ENCODE results near the gene RHOT2.

The RHOT2 gene

DNA sequence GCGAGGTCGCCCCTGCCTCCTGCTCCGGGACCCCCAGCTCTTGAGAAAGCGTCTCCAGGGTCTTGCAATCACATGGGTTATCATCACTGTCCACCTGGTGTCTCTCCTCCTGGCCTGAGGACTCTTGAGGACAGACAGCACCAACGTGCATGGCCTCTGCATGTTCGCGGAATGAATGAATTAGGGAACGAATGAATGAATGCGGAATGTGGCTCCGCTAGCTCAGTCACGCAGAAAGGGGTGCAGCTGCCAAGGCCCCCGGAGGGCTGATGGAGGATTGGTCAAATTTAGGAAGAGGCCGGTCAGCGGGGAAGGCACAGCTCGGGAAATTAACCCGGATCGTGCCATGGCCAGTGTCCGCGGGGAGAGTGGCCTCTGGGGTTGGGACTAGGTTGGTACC is 34.4 kb downstream of the RHOT2 start:
- no peak for DNase-seq

DNA sequence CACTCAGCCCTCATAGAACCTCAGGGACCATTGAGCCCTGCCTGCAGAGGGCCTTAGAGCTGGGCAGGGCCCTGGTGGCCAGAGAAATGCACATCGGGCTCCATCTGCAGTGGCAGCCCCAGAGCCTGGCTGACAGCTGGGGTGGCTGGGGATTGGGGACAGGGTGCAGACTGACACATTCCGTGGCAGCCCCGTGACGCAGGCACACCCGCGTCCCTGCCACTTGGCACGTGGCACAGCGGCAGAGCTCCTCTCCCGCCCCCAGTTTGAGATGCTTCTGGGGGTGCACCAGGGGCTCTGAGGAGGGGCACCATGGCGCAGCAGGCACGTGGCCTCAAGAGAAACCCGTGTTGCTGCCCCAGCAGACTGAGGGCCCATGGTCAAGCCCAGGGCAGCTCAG is 35.5 kb downstream of the RHOT2 start:
- no peak for DNase-seq

DNA sequence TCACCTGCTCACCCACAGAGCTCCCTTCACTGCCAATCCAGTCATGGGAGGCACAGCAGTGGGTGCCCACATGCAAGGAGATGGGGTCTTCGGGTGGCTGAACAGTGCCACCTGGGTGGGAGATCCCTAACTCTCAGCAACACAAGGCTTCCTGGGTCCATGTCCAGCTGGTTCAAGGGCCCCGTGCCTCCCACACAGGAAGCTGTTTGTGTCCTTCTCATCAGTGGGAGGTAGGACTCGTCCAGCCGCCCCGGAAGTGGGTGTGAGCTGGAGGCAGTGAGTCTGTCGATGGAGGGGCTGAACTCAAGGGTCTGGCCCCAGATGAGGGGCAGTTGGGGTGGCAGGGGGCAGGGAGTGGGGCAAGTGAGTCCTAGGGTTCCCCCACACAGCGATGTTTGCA is 36.1 kb downstream of the RHOT2 start:
- DNase-seq: no peak

DNA sequence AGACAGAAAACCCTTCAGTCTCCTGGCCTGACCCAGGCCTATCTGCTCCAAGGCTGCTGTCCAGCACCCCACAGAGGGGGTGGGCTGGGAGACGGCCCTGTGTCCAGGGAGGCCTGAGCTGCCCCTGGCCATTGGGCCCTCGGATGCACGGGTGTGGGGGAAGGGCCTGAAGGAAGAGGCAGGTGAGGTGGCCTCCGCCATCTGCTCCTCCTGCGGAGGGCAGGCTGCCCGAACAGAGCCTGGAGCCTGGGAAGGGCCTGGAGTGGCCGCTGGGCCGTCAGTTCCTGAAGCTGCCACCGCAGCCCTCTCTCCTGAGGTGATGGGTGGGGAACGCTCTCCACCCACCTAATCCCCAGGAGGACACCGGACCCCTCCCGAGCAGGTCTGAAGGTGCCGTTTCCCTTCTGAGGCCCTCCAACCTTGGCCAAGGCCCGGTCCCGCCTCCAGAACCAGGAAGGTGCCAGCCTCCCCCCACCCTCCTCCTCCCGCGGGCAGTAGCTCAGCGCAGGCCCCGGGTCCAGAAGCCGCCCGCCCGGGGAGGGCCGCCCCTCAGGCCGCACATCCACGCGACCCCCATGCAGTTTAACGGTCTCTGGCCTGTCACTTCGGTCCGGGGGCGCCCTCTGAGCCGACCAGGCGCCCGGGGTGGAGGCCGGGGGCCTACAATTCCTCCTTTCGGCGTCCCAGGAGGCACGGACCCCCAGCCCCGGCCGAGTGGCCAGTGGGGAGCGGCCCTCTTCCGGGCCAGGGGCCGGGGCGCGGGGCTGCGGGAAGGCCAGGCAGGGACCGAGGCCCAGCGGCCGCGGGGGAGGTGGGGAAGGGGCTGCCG is 36.8 kb downstream of the RHOT2 start:
- no peak for DNase-seq

DNA sequence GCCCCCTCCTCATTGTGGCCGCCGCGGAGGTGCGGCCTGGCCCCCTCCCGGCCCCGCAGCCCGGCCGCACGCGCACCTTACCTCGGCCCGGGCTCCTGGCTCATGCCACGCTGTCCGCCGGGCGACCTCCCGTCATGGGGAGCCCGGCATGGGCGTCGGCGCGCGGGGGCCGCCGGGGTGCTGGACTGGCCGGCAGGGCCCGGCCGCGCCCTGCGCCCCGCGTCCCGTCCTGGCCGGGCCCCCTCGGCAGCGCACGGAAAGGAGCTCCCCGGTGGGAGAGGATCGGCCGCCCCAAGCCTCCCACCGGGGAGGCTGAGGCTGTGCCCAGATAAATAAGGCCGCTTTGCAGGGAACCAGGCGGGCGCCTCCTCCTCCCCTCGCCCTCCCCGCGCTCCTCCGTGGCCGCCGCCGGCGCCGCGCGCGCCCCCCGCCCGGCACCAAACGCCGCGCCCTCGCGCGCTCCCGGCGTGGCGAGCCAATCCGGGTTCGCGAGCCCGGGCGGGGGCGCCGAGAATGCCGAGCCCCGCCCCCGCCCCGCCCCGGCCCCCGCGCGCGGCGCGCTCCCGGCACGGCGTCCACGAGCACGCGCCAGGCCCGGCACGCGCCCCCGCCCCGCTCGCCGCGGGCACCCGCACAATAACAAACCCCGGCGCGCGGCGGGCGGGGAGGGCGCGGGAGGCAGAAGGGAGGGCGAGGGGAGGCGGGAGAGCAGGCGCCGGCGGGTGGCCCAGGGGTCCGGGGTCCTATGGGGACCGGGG is 37.7 kb downstream of the RHOT2 start, which contains the start of gene FBXL16:
FBXL16 (minus strand) TSS at position 371 of the 758 bp plus-strand sequence. CDS start 8,396 bp downstream, outside the sequence.
- DNase-seq: no peak

DNA sequence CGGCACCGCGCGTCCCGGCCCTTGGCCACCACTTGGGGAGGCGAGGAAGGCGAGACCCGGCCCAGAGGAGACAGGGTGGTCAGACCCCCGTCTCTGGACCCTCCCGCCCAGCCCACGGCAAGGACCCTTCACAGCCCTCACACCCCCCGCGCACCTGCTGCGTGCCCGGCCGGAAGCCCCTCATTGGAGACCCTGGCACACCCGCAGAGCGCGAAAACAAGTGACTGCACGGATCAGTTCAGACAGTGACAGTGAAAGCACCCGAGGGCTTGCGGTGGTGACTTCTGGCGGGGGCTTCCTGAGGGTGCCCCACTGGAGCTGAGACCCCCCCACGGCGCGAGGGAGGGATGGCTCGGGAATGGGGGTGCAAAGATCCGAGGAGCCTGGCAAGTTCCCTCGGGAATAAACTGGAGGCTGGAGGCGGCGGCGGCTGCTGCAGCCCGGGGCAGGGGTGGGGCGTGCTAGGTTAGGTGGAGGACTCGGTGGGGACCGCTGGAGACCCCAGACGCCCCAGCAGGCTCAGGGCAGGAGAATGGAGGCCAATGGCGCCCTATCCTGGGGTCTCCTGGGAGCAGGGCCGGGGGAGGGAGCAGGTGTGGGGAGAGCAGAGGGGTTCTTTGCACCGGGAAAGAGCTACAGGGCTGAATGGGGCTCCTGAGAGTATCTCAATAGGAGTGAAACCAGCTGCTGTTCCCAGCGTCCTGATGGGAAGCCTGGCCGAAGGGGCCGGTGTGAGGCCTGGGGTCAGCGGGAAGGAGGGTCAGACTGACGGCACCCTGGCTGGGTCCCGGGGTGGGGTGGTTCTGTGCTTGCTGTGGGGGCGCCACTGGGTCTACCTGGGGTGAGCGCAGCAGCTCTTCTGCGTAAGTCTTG is 38.5 kb downstream of the RHOT2 start:
- DNase-seq: no peak

DNA sequence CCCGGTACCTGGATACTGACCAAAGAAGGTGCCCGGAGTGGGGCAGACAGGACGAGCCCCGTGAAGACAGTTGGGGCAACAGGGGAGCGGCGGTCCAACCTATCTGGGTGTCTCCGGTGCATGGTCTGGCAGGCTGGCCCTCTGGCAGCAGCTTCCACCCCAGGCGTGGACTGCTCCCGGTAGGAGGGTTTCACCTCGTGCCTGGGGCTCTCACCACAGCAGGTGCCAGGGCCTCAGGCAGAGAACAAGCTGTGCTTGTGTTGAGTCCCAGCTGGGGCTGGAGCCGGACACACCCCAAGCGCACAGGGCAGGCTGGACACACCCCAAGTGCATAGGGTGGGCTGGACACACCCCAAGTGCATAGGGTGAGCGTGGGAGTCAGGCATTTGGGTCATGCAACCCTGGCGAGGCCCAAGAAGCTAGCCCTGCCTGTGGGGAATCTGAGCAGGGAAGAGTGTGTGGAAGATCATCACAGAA is 39.2 kb downstream of the RHOT2 start:
- no peak for DNase-seq

DNA sequence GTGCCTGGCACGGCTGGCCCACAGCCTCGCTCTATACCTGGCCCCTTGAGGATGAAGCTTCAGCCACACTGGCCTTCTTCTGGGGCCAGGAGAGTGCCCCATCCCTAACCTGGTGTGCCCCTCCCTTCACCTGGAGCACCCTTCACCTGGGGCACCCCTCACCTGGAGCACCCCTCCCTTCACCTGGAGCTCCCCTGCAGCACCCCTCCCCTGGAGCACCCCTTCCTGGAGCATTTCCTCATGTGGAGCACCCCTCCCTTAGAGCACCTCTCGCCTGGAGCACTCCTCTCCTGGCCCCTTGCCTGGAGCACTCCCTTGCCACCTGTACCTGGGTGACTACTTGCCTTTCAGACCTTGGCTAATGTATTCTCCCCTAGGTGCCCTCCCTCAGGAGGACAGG is 40.1 kb downstream of the RHOT2 start:
- DNase-seq: no peak

DNA sequence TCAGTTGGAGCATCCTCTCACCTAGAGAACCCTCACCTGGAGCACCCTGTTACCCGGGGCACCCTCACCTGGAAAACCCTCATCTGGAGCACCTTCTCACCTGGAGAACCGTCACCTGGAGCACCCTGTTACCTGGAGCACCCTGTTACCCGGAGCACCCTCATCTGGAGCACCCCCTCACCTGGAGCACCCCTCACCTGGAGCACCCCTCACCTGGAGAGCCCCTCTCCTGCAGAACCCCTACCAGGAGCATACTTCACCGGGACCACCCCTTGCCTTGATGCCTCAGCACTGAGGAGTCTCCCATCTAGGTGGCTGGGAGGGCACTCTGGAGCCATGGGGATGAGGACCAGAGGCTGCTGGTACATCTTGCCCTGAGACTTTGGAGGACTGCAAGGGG is 41.0 kb downstream of the RHOT2 start:
- no peak for DNase-seq

DNA sequence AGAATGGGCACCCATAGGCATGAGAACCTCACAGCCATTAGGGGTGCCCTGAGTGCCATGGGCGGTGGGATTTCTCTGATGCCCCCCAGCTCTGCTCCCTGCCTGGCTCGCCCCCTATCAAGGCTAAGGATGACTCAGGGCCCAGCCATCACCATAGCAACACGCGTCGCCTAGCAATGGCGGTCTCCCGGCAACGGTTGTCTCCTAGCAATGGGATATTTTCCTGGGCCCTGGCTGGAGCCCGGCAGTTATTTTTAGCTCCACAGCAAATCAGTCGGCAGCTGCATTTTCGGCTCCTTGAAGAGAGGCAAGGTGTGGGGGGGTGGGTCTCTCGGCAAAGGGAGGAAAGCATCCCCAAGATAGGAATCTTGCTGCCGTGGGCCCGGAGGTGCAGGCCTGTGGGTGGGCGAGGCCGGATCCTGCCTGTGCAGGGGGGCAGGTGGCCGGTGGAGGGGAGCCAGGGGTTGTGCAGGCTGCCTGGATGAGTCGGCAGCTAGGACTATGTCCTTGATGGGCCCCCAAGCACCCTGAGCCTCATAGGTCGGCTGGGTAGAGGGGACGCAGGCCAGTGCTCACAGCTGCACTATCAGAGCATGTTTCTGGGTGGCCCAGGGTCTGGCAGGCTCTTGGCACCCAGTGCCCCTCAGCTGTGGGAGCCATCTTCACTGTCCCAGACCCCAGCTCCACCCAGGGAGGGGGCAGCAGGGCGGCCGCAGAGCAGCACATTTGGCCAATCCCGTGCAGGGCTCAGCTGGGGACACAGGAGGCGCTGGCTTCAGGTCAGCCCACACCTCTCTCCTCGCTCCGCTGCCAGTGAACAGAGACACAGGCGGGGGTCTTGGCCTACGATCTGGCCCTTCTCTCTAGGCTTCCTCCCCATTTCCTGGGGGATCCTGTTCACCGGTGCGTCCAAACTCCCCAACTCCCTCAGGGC is 41.9 kb downstream of the RHOT2 start:
- no peak for DNase-seq

DNA sequence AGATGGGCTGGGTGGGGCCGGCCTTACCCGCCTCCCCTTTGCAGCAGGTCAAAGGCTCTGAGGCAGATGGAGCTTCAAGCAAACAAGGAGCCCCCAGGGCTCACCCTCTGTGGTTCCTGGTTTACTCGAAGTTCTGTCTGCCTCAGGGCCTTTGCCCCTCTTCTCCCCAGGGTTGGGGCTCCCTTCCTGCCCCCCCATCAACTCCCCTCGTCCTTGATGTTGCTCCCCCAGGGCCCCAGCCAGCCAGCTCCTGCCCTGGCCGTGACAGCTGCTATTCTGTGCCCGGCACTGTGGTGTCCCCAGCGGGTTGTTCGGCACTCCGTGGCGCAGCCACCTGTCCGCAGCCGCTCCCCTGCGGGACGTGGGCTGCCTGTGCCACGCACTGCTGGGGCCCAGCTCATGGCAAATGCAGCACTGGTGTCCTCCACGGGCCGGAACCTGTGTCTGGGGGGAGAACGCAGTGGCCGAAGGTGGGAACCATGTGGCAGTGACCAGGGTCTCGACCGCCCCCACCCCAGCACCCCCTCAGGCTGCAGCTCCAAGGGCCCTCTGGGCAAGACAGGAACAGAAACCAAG is 42.7 kb downstream of the RHOT2 start:
- DNase-seq: no peak

DNA sequence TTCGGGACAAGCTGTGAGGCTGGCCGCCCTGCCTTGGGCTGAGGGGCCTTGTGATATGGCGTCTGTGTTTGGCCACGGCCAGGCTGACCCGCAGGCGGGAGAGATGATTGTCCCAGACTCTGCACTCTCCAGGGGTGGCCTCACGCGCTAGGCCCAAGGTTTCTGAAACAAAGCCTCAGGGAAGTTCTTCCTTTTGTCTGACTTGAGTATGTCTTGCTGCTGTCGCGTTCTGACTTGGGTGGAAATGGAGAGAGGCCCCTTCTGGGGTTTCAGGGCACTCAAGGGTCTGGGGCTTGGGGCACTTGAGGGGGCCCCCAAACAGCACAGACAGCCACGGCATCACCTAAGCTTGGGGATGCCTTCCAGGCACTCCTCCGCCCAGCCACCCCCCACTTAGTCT is 43.2 kb downstream of the RHOT2 start:
- DNase-seq: no peak

DNA sequence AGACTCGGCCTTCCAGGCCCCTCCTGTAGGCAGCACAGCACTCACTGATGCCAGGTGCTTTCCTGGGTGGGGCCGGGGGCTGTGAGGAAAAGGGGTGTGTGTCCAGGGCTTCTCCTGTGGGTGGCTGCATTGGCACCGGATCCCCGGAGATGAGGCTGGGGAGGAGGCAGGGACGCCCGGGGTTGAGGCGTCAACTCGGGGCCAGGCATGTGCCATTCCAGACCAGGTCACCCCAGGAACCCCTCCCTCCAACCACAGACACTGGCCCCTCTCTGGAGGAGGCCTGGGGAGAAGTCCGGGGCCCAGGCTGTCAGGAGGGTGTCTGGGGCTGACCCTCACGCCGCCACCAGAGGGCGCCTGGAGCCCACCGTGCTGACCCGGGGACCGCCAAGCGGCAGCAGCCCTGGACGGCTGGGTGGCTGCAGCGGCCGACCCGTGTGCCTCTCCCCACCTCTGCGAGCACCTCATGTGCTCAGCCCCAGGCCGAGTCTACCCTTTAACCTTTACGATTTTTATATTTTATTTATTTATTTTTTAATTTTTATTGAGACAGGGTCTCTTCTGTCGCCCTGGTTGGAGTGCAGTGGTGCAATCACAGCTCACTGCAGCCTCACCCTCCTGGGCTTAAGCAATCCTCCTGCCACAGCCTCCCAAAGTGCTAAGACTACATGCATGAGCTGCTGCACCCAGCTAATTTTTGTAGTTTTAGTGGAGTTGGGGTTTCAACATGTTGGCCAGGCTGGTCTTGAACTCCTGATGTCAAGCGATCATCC is 43.8 kb downstream of the RHOT2 start:
- DNase-seq: peak; percentile 73

DNA sequence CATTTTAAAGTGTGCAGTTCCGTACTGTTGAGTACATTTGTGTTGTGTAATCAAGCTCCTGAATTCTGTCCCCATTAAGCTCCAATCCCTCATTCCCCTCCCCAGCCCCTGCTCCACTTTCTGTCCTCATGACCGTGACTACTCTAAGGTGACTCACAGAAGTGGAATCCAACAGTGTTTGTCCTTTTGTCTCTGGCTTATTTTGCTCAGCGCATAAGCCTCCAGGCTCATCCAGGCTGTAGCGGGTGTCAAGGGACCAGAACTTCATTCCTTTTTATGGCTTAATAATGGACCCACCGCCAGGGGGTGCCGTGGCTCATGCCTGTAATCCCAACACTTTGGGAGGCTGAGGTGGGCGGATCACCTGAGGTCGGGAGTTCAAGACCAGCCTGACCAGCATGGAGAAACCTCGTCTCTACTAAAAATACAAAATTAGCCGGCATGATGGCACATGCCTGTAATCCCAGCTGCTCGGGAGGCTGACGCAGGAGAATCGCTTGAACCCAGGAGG is 44.9 kb downstream of the RHOT2 start:
- peak; percentile 70 for DNase-seq

DNA sequence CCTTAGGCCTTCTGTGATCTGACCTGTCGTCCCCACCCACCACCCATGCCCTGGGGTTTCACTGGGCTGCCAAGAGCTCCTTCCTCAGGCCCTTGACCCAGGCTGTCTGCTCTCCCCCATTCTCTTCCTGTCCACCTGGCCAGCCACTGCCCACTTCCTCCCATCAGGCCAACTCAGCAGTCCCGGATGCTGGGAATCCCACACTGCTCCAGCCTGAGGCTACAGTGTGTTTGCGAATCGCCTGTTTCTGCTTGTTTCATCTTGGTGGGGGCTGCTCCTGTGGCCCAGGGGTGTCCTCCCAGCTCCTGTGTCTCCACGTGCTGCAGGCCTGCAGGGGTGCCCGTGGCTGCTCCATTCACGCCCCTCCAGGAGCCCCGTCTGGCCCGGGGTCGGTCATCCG is 46.1 kb downstream of the RHOT2 start:
- no peak for DNase-seq

DNA sequence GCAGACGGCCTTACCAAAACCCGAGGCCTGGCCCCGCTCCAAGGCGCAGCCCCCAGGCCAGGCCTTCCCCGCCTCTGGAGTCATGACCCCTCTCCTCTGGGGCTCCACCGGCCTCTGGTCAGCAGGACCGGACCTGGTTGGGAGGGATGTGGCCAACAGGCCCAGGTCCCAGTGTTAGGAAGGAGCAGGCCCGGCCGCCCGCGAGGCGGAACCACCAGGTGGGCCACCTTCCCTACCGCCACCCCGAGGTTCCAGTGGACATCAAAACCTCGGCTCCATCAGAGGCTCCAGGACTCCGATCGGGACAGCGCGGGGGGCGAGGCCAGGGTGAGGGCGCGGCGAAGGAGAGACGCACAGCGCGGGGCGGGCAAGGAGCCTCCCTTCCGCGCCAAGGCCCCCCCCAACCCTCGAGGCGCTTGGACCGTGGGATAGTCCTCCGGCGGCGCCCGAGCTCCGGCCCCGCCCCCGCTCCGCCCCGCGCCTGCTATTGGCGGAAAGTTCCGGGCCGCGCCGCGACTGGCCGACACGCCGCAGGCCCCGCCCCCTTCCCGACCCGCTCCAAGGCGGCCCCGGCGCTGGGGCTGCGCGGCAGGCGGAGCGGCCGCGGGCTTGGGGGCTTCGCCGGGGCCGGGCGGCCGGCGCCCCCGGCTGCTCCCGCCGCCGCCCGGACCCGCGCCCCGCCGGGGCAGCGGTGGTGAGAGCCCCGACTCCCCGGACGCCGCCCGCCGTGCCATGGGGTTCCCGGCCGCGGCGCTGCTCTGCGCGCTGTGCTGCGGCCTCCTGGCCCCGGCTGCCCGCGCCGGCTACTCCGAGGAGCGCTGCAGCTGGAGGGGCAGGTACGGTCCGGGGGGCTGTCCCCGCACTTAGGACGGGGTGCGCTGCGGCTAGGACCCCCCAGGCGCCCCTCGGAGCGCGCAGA is 46.9 kb downstream of the RHOT2 start, which contains the start of gene METRN:
METRN (plus strand) TSS at position 561 of the 919 bp plus-strand sequence; CDS start at position 733, 172 bp downstream.
- DNase-seq: peak; percentile 85

DNA sequence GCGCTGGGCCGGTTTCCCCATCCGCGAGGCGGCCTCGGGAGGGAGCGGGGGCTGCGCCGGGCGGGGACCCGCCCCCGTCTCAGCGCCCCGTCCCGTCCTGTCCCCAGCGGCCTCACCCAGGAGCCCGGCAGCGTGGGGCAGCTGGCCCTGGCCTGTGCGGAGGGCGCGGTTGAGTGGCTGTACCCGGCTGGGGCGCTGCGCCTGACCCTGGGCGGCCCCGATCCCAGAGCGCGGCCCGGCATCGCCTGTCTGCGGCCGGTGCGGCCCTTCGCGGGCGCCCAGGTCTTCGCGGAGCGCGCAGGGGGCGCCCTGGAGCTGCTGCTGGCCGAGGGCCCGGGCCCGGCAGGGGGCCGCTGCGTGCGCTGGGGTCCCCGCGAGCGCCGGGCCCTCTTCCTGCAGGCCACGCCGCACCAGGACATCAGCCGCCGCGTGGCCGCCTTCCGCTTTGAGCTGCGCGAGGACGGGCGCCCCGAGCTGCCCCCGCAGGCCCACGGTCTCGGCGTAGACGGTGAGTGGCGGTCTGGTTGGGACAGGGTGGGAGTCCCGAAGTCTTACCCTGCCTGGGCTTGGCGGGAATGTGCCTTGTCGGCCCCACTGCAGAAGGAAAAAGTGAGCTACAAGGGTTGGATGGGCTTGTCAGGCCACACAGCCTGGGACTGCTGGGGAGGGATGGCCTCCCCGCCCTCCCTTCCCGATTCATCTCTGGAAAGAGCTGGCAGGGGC is 47.7 kb downstream of the RHOT2 start:
- no peak for DNase-seq

DNA sequence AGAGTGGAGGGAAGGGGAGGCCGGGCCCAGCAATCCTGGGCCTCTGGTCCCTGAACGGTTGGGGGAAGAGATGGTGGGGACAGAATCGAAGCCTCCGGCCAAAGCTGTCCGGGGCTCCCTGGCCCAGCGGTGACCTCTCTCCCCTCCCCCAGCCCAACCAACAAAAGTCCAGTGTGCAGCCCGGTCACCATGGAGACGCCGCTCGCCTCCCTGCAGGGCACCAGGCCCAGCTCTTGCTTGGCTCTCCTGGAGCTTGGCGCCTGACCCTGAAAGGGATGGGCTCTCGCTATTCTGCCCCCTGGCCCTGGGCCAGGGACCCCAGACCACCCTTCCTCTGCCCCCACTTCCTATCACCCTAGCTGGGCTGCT is 48.3 kb downstream of the RHOT2 start:
- DNase-seq: no peak
